Right lobe of liver (tissue), 4 donors: ENCODE data around the gene TMEM100.

ENCODE experiments used
- POLR2A ChIP-seq: fragments of 450-650 bp; IDR thresholded peaks from one replicate; pipeline ENCODE4 v1.6.1; 2017; ENCODE audit warnings: antibody characterized with exemption, mild to moderate bottlenecking
- TF ChIP-seq, protein P1 (sequence below), 4 donors: fragments of 200-600 bp in 3 of 4; fragments of 450-650 bp in 1 of 4; IDR thresholded peaks; one replicate each; pipeline versions ENCODE4 v1.5.1 to v1.8.0; 2016 to 2022; ENCODE audit warnings: antibody characterized with exemption in 4 of 4, mild to moderate bottlenecking in 2 of 4
- donor health status: DM: no; HTN: no; CAD: no.
- donor health status: DM: no; HTN: no; CAD: no.
- donor health status: DM: no; HTN: yes; CAD: no.

DNA sequence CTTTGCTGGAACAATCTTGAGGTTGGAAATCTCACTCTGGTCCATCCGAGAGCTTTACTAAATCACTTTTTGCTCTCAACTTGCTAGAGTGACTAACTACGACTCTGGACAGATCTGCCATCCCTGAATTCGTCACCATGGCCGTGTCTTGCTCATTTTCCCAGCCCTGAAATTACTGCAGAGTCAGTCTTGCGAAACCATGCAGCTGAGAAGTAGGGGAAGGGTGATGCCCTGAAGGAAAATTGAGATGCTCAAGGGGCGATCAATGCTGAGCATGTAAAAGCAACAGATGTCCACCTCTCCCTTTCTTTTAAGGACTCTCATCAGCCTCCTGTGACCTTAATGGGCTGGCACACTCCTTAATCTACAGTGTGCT is 46.9 kb upstream of the TMEM100 start:
- TF ChIP-seq, protein P1, sequence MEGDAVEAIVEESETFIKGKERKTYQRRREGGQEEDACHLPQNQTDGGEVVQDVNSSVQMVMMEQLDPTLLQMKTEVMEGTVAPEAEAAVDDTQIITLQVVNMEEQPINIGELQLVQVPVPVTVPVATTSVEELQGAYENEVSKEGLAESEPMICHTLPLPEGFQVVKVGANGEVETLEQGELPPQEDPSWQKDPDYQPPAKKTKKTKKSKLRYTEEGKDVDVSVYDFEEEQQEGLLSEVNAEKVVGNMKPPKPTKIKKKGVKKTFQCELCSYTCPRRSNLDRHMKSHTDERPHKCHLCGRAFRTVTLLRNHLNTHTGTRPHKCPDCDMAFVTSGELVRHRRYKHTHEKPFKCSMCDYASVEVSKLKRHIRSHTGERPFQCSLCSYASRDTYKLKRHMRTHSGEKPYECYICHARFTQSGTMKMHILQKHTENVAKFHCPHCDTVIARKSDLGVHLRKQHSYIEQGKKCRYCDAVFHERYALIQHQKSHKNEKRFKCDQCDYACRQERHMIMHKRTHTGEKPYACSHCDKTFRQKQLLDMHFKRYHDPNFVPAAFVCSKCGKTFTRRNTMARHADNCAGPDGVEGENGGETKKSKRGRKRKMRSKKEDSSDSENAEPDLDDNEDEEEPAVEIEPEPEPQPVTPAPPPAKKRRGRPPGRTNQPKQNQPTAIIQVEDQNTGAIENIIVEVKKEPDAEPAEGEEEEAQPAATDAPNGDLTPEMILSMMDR (IDR thresholded peaks at IDR 0.05) = no peak
- no peak for TF ChIP-seq POLR2A
